DND-41 (cell line): ENCODE measurements around the gene PRDX6.

Experiments used
- ATAC-seq: fragments of 200-7000 bp; cut with Tn5 transposase; 3 replicates; pipeline ENCODE4 v1.9.1; 2021; ENCODE audit warnings: low read depth; ENCODE audit not compliant: insufficient read depth
- DNase-seq: peaks from one replicate; pipeline ENCODE4 v3.0.0-alpha.2; 2020
- H2AFZ ChIP-seq: 2 replicates; pipeline ENCODE4 v1.6.0; 2012; ENCODE audit warnings: low read depth, low read length
- H3K27ac ChIP-seq: 2 replicates; pipeline ENCODE4 v1.5.1; 2012; ENCODE audit warnings: low read length, inconsistent platforms
- H3K27me3 ChIP-seq: fragments of 200-600 bp; sonication (generic); 2 replicates; pipeline ENCODE4 v1.6.0; 2012; ENCODE audit warnings: low read length, mild to moderate bottlenecking, inconsistent platforms; ENCODE audit not compliant: insufficient read depth, poor library complexity
- H3K36me3 ChIP-seq: 2 replicates; pipeline ENCODE4 v1.5.1; 2012; ENCODE audit warnings: low read length, inconsistent platforms; ENCODE audit not compliant: insufficient read depth
- H3K4me1 ChIP-seq: 2 replicates; pipeline ENCODE4 v1.5.1; 2012; ENCODE audit warnings: mild to moderate bottlenecking, low read length; ENCODE audit not compliant: insufficient read depth
- H3K4me2 ChIP-seq: 2 replicates; pipeline ENCODE4 v1.6.0; 2012; ENCODE audit warnings: mild to moderate bottlenecking, moderate library complexity, low read length, inconsistent platforms; ENCODE audit not compliant: insufficient read depth
- H3K4me3 ChIP-seq, 2 experiments: fragments of 200-600 bp in 1 of 2; shearing (Covaris generic) in 1 of 2; 2 replicates each; pipeline ENCODE4 v1.5.1; 2012 to 2016; ENCODE audit warnings: inconsistent platforms in 2 of 2, low read length in 2 of 2, mild to moderate bottlenecking in 2 of 2, low read depth in 1 of 2, moderate library complexity in 1 of 2
- H3K79me2 ChIP-seq: 2 replicates; pipeline ENCODE4 v1.6.0; 2012; ENCODE audit warnings: low read length, inconsistent platforms; ENCODE audit not compliant: insufficient read depth
- H3K9ac ChIP-seq: 2 replicates; pipeline ENCODE4 v1.6.0; 2012; ENCODE audit warnings: low read depth, mild to moderate bottlenecking, inconsistent platforms, low read length, moderate library complexity
- H3K9me3 ChIP-seq: 2 replicates; pipeline ENCODE4 v1.5.1; 2012; ENCODE audit warnings: low read length, moderate library complexity, mild to moderate bottlenecking, inconsistent platforms; ENCODE audit not compliant: insufficient read depth, severe bottlenecking
- H4K20me1 ChIP-seq: 2 replicates; pipeline ENCODE4 v1.6.0; 2012; ENCODE audit warnings: low read length; ENCODE audit not compliant: insufficient read depth
- EZH2 ChIP-seq: IDR thresholded peaks from 3 replicates; pipeline ENCODE4 v1.6.1; 2012; ENCODE audit warnings: borderline replicate concordance, low read depth, mild to moderate bottlenecking, moderate library complexity, low read length, inconsistent platforms; ENCODE audit not compliant: severe bottlenecking
- TF ChIP-seq, protein P1 (sequence below): IDR thresholded peaks from 2 replicates; pipeline ENCODE4 v1.5.1; 2012; ENCODE audit warnings: borderline replicate concordance, low read length, moderate library complexity, mild to moderate bottlenecking; ENCODE audit not compliant: poor library complexity, severe bottlenecking; ENCODE audit errors: extremely low read depth

Gene PRDX6

DNA sequence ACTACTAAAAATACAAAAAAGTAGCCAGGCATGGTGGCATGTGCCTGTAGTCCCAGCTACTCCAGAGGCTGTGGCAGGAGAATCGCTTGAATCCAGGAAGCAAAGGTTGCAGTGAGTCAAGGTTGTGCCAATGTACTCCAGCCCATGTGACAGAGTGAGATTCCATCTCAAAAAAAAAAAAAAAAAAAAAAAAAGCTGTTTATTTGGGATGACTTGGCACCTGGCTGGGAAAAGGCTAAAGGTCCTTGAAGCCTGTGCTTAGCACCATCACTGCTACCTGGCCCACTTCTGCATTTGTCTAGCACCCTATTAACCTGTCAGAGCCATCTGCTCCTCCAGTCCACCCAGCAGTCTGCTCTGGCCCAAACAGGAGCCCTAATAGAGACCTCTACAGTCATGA is 25.0 kb downstream of the PRDX6 start:
- no peak overlapping the region for H3K9ac ChIP-seq
- TF ChIP-seq EZH2 = no peak
- TF ChIP-seq, protein P1, sequence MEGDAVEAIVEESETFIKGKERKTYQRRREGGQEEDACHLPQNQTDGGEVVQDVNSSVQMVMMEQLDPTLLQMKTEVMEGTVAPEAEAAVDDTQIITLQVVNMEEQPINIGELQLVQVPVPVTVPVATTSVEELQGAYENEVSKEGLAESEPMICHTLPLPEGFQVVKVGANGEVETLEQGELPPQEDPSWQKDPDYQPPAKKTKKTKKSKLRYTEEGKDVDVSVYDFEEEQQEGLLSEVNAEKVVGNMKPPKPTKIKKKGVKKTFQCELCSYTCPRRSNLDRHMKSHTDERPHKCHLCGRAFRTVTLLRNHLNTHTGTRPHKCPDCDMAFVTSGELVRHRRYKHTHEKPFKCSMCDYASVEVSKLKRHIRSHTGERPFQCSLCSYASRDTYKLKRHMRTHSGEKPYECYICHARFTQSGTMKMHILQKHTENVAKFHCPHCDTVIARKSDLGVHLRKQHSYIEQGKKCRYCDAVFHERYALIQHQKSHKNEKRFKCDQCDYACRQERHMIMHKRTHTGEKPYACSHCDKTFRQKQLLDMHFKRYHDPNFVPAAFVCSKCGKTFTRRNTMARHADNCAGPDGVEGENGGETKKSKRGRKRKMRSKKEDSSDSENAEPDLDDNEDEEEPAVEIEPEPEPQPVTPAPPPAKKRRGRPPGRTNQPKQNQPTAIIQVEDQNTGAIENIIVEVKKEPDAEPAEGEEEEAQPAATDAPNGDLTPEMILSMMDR = no peak
- no peak overlapping the region for H2AFZ ChIP-seq
- H3K27ac ChIP-seq = no peak overlapping the region
- no peak overlapping the region for H3K4me3 ChIP-seq
- no peaks in the 10 kb centered on the region for H3K36me3 ChIP-seq
- DNase-seq (no peak), ATAC-seq (no peak)
- H3K27me3 ChIP-seq = no peaks in the 10 kb centered on the region
- H4K20me1 ChIP-seq = no peaks in the 10 kb centered on the region
- no peak overlapping the region for H3K4me2 ChIP-seq
- H3K4me1 ChIP-seq = no peaks in the 10 kb centered on the region
- no peaks in the 10 kb centered on the region for H3K79me2 ChIP-seq
- H3K9me3 ChIP-seq = peaks cover 5% of the 10 kb centered on the region

DNA sequence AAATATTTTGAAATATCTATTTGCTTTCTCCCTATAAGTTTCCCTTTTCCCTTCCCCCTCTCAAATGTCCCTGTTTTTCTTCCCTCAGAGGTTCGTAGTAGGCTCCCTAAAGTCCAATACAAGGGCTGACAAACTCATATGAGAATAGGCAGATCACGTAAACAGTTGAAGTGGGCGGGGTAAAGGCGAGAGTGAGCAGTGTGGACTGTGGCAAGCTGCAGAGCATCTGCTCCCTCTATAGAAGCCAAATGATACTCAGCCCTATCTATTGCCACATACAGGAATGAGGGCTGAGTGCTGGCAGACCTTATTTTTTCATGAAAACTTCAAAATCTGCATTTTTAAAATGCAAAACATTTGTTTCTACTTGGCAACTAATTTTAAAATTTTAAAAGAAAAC is 26.3 kb downstream of the PRDX6 start:
- Histone ChIP-seq H3K9ac (no peak overlapping the region), H3K9me3 (no peaks in the 10 kb centered on the region), H3K4me3 (no peak overlapping the region), H3K79me2 (no peaks in the 10 kb centered on the region), H3K27ac (no peak overlapping the region), H3K4me2 (no peak overlapping the region), H3K27me3 (no peaks in the 10 kb centered on the region), H4K20me1 (no peaks in the 10 kb centered on the region), H3K4me1 (no peaks in the 10 kb centered on the region), H3K36me3 (no peaks in the 10 kb centered on the region), H2AFZ (no peak overlapping the region)
- DNase-seq (no peak), ATAC-seq (no peak)
- TF ChIP-seq EZH2 = no peak
- TF ChIP-seq, protein P1 = no peak

DNA sequence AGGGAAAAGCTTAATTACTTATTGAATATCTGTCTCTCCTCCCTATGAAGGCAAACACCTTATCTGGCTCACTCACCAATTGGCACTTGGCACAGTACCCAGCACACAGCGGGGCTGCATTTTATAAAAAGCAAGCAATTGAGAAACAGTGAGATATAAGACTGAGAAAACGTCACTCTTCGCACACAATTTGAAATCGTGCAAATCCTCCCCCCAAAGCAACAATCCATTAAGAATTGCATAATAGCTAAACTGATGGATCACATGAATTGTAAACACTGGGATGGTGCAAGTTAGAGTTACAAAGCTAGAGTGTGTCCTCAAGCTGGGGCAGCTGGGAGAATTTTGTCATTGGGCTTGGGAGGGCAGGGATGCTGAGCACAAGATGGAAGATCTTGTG is 27.1 kb downstream of the PRDX6 start:
- no peaks in the 10 kb centered on the region for H3K36me3 ChIP-seq
- DNase-seq (no peak), ATAC-seq (no peak)
- no peaks in the 10 kb centered on the region for H4K20me1 ChIP-seq
- H3K27me3 ChIP-seq = no peaks in the 10 kb centered on the region
- no peaks in the 10 kb centered on the region for H3K9me3 ChIP-seq
- TF ChIP-seq, protein P1 = no peak
- no peak for TF ChIP-seq EZH2
- H3K4me2 ChIP-seq = no peak overlapping the region
- H2AFZ ChIP-seq = no peak overlapping the region
- H3K9ac ChIP-seq = no peak overlapping the region
- H3K4me1 ChIP-seq = no peaks in the 10 kb centered on the region
- no peak overlapping the region for H3K4me3 ChIP-seq
- no peaks in the 10 kb centered on the region for H3K79me2 ChIP-seq
- H3K27ac ChIP-seq = no peak overlapping the region

DNA sequence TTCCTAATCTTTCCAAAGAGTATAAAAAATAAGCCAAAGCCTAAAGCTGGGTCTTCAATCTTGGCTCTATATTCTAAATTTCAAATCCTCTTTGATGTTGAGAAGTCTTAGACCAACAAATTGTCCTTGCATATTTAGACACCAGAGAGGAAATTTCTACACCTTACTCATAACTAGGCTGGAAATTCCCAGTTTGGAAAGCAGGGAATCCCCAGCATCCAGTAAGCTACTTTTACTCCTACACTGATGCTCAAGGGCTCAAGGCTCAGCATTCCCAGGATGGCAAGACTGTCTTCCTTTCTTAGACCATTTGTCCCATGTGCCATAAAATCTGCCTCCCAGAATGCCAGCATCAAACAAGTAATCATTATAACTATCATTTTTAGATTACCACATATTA is 28.3 kb downstream of the PRDX6 start:
- H3K9ac ChIP-seq = no peak overlapping the region
- TF ChIP-seq, protein P1 = no peak
- TF ChIP-seq EZH2 = no peak
- H3K4me1 ChIP-seq = no peaks in the 10 kb centered on the region
- no peak overlapping the region for H3K4me3 ChIP-seq
- no peaks in the 10 kb centered on the region for H3K36me3 ChIP-seq
- no peak overlapping the region for H3K4me2 ChIP-seq
- no peaks in the 10 kb centered on the region for H3K27me3 ChIP-seq
- no peaks in the 10 kb centered on the region for H3K79me2 ChIP-seq
- DNase-seq = no peak
- H3K9me3 ChIP-seq = no peaks in the 10 kb centered on the region
- H2AFZ ChIP-seq = no peak overlapping the region
- H3K27ac ChIP-seq = no peak overlapping the region
- no peaks in the 10 kb centered on the region for H4K20me1 ChIP-seq
- no peak for ATAC-seq
